Fibroblast of skin of abdomen (primary cell): ENCODE measurements around the gene PRAC2.

Experiments
- DNase-seq: peaks from one replicate; pipeline ENCODE4 v3.0.0-alpha.2; 2013

Gene PRAC2

DNA sequence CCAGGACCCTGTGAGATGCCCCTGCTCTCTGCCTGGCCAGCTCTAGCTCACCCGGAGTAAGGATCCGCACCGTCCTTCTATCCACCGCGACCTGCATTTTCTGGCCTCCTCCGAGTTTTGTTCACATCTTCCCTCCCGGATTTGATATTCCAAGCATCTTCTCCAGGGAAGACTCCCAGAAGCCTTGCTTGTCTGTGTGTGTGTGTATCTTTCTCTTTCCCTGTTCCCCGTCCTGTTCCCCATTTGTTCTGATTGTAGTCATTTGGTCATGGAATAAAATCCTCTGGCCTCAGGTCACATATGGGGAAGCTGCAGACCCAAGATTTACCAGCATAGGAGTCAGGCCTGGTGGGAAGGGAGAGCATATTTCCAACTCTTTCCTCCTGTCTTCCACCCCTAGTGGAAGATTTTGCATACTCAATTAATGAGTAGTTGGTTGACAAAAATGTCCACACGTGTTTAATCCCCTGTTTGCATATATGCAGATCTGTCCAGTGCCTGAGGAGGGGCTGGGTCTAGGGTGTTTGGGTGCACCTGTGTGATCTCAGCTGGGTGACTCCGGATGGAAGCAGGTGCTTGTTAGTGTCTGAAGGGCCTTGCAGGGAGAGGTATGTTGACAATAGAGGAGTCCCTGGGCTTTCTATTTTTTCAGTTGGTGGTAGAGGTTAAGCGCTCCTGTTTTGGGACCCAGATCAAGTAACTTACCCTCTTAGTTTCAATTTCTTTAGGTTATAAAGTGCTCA lies 2.5 kb upstream of the PRAC2 start:
- no peak for DNase-seq

GRCh38 chr17:48721009-48721402 lies 2.0 kb upstream of the PRAC2 start:
- no peak for DNase-seq

- DNase-seq = no peak
Measured at GRCh38 chr17:48722201-48722907, 631 bp upstream of the PRAC2 start, which contains the start of gene PRAC1. PRAC1 (minus strand) TSS chr17:48722518; CDS start chr17:48722392, 126 bp downstream.

- DNase-seq = no peak
Measured at GRCh38 chr17:48723423-48724250, 652 bp downstream of the PRAC2 start.

- peak; percentile 67 for DNase-seq
Measured at GRCh38 chr17:48724251-48725003, 1.4 kb downstream of the PRAC2 start.

DNA sequence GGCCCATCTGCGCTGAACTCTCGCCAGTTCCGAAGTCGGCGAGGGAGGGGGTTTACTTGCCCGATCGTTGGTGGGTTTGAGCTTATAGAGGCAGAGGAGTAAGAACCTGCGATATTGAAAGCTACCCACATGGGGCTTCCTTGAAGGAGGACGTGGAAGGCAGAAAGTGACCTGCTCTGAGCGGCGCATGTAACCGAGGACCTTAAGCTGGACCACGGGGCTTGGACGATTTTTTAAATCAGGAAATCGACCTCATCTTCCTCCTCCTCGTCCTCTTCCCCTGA lies 2.0 kb downstream of the PRAC2 start:
- no peak for DNase-seq

GRCh38 chr17:48725288-48726064 lies 2.5 kb downstream of the PRAC2 start:
- DNase-seq = no peak

GRCh38 chr17:48726114-48726915 lies 3.3 kb downstream of the PRAC2 start:
- DNase-seq = no peak

DNA sequence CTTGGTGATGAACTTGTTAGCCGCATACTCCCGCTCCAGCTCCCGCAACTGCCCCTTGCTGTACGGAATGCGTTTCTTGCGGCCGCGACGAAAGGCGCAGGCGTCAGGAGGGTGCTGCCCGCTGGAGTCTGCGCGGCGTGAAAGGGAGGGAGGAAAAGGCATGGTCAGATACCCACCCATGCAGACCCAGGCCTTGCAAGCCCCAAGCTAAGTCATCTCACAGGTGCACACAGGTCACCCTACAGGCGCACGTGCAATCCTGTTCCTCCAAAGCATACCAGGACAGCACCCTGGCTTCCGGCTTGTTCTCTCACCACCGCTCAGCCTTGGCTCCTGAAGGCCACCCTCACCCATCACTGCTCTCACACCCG lies 3.9 kb downstream of the PRAC2 start:
- no peak for DNase-seq

DNA sequence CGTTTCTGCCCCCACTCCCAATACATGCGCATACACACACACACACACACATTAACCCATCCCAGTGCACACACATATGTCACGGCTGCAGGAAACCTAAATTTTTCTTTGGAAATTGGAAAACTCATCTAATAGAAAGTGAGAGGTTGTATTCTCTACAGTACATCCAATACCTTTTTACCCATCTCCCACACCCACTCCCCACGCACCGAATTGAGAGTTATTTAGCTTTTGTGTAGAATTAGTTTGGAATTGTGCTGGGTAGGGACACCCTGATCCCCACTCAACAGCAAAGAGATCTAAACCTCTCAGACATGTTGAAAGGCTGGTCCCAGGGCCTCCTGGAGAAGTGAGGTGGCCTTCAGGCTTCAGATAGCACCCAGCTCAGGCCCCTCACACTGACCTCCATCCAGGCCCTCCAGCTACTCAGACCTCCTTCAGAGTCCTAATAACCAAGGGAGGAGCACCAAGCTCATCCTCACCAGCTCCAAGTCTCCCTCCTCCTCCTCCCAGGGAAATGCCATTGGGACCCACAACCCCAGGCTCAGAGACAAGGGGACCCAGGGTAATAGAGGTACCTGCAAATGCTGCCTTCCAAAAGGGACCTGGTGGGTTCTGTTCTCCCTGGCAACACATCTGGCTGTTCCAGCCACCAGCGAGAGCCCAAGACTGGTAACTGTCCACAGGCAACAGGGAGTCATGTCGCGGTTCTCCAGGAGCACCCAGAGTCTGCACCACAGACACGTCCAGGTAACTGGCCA lies 4.6 kb downstream of the PRAC2 start:
- no peak for DNase-seq

DNA sequence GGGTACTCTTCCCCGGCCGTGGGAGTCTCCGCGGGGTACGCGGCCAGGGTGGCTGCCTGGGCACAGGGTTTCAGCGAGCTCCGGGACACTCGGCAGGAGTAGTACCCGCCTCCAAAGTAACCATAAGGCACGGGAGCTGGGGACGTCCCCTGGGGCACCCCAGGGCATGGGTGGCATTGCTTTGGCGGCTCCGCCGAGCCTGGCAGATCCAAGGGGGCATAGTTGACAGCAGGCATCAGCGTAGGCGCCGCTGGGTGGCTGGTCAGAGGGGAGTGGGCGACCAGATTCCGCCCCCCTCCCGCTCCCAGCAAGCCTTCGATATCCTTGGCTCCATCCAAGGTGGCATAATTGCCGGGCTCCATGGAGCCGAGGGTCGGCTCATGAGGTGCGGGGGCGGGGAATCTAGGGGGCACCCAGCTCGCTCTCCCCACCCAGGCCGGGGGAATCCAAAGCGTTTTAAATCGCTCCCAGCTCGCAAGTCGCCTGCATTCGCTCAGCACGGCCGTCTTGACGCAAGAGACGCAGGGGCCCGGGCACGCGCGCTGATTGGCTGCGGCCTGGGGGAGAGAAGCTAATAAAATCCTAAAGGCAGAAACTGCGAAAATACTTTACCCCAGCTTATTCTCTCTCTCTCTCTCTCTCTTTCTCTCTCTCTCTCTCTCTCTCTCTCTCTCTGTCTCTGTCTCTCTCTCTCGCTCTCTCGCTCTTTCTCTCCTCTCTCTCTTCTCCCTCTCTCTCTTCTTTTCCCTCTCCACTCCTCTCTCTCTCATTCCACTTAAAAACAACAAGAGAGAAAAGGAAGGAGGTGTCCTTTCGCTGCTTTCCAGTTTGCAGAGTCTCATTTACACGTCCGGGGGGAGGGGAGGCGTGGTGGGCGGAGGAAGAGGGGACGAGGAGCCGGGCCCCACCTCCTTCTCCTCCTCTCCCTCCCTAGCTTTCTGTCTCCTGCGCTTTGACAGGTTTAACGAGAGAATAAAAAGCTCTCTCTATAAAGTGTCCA lies 5.5 kb downstream of the PRAC2 start, which contains the start of gene HOXB13:
HOXB13 (minus strand) TSS at position 519 of the 1,000 bp plus-strand sequence; CDS start at position 362, 157 bp downstream.
- peak; percentile 29 for DNase-seq

DNA sequence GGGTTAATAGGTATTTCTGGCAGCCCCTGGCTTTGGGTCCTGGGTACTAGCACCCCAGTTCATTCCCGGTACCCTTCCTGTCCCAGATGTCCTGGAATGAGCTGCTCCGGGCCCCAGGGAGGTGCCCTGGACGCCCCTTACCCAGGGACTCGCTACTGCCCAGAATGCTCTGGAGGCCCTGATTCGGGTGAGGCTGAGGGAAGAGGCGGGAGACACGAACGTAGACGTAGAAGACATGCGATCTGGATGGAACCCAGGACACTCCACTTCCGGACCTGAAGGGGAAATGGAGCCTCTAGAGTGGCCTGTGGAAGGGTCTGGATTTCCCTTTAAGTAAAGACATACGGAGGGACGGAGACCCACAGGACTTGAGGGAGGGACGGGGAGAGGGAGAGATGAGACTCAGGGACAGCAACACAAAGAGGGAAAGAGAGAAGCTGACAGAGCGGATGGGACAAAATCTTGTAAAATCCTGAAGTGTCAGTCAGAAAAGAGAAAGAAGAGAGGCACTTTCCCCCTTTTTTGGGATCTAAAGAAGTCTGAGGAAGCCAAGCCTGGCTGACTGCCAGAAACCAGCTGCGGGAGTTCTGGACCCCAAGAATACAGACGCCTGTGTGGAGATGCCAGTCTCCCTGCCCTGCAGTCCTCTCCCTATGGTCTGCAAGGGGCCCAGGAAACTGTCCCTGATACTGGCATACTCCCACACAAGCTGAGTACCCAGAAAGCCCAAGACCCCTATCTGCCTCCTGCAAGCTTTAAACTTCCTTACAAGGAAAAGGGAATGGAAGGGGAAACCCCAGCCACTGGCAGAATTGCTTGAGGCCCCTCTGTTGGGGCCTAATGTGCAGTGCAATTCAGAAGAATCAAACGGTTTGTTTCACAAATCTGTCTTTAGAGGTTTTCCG lies 6.6 kb downstream of the PRAC2 start:
- DNase-seq = no peak

- DNase-seq = no peak
Measured at GRCh38 chr17:48730240-48730550, 7.2 kb downstream of the PRAC2 start.

DNA sequence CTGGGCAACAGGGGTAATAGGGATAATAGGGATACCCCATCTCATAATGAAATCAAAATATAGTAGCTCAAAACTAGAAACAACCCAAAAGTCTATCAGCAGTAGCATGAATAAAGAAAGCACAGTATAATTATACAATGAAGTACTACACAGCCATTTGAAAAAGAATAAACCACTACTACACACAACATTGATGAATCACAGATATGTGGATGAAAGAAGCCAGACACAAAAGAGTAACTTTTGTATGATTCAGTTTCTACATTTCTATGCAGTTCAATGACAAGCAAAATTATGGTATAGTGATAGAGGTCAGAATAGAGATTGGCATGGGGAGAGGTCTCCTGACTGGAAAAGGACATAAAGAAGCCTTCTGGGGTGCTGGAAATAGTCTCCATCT lies 8.4 kb downstream of the PRAC2 start:
- no peak for DNase-seq

- DNase-seq = no peak
Measured at GRCh38 chr17:48732688-48733629, 10.0 kb downstream of the PRAC2 start.

DNA sequence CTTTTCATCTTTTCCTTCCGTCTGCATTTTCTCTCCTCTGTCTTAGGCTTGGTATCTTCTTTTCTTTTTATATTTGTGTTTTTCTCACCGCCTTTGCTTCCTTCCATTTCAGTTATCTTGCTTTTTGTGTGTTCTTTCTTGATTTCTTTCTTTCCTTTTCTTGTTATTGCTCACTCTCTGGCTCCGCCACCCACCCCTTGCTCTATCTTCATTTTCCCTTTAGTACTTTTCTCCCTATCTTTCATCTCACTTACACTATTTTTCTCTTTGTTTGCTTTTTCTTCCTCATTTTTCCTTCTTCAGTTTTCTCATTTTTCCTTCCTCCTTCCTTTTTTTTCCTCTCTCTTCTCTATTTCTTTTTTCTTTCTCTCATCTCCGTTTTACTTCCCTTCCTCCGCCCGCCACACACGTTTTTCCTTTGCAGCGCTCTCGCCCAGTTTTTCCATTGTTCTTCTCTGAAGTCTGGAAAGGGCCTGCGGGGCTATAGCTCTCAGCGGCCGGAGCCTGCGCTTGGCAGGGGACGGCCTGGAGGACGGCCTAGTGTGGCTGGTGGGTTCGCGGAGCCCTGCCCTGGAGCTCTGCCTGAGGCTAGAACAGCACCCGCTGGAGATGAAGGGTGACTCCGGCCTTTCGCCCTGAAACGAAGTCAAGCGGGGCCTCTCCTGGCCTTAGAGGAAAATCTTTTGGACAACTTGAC lies 10.8 kb downstream of the PRAC2 start:
- no peak for DNase-seq
